SK-N-MC (cell line): ENCODE results near the gene RIPK3.

ENCODE experiments used
- EZH2 ChIP-seq: fragments of 200-600 bp; sonication (generic); IDR thresholded peaks from one replicate; pipeline ENCODE4 v1.6.1; 2017; ENCODE audit warnings: antibody characterized with exemption
- POLR2AphosphoS5 ChIP-seq: IDR thresholded peaks from 2 replicates; pipeline ENCODE4 v1.6.1; 2012; ENCODE audit warnings: mild to moderate bottlenecking, low read depth, low read length, borderline replicate concordance

DNA sequence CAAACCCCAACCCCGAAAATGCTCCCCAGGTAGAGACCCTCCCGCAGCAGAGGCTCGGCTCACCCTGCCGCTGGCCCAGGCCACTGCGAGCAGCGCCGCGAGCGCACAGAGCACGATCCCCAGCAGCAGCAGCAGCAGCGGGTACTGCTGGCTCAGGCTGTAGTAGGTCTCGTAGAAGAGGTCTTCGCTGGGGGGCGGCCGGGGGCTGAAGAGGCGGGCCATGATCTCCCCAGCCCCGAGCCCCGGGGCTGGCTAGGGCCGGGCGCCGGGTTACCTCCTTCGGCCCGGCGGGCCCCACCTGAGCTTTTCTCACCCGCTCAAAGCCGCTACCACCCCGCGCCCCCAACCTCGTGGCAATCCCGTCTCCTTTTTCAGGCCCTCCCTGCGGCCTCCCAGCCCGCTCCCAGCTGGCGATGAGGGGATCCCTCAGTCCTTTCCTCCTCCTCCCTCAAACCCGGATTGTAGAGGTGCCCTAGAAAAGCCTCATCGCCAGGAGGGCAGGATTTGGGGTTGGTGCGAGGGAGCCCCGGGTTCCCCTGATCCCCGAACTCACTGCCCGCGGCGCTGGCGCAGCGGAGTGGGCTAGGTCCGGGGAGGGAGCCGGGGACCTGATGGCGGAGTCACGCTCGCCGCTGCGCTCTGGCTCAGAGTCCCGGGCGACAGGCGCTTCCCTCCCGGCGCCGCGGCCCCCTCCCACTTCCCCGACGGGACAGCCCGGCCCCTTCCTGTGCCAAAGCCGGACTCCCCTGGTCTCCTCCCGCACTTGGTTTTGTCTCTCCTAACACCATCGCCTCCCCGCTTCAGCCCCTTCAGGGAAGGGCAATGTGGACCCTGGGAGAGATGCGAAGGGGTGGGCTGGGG, 5.1 kb downstream of the RIPK3 start, which contains the start of gene ADCY4:
- no peak for TF ChIP-seq EZH2
- no peak for TF ChIP-seq POLR2AphosphoS5
